K562 (cell line): ENCODE measurements around the gene PPP1R12B.
"Not testable (repeated sequence)": the region's sequence is repeated elsewhere in the genome, so short reads cannot be mapped to it uniquely, and the experiment has no call there.

Experiments used
- ADNP ChIP-seq: fragments of 200-800 bp; sonication (Bioruptor generic); IDR thresholded peaks from 2 replicates; pipeline ENCODE4 v1.6.1; 2016; ENCODE audit warnings: missing genetic modification characterization, missing compliant biosample characterization
- CTCF ChIP-seq, 3 experiments: IDR thresholded peaks in 2 of 3; conservative IDR thresholded peaks in 1 of 3; 2 replicates each; pipeline ENCODE4 v1.5.1; 2011 to 2012; ENCODE audit warnings: low read length in 3 of 3, mild to moderate bottlenecking in 3 of 3, control low read depth in 2 of 3, improper control_type of control experiment in 1 of 3, inconsistent platforms in 1 of 3, low read depth in 1 of 3, mixed read lengths in 1 of 3, moderate library complexity in 1 of 3; ENCODE audit not compliant: insufficient read depth in 2 of 3
- EP300 ChIP-seq: IDR thresholded peaks from 2 replicates; pipeline ENCODE4 v1.6.1; 2012; ENCODE audit warnings: low read length, improper control_type of control experiment
- PHB ChIP-seq: fragments of 250-450 bp; sonication (Bioruptor Pico); IDR thresholded peaks from 2 replicates; pipeline ENCODE4 v1.5.0; 2021
- RBM39 ChIP-seq: fragments of 200-400 bp; formaldehyde crosslinking; optimal IDR thresholded peaks from 2 replicates; pipeline ENCODE3; 2018; ENCODE audit warnings: low read depth, low read length
- ZNF449 ChIP-seq: fragments of 250-450 bp; sonication (Bioruptor Pico); IDR thresholded peaks from 2 replicates; pipeline ENCODE4 v1.8.0; 2022; ENCODE audit warnings: moderate library complexity, mild to moderate bottlenecking, inconsistent platforms
- ZNF696 ChIP-seq: fragments of 250-450 bp; sonication (Bioruptor Pico); conservative IDR thresholded peaks from 2 replicates; pipeline ENCODE4 v1.4.0; 2020; ENCODE audit warnings: mild to moderate bottlenecking, moderate library complexity

GRCh38 chr1:202544766-202545449, 196.4 kb downstream of the PPP1R12B start:
- TF ChIP-seq ADNP (tag); ZNF696 (CRISPR knock-in tag); PHB (CRISPR knock-in tag); CTCF (IDR thresholded peaks at IDR 0.05 in 2 of 3, conservative IDR thresholded peaks at IDR 0.05 in 1 of 3; ENCODE audit: insufficient read depth in 2 of 3, low read depth in 1 of 3, low read length in 3 of 3); RBM39; EP300; ZNF449 (CRISPR knock-in tag): not testable (repeated sequence)
